Smooth muscle cell (in vitro differentiated cells): ENCODE measurements around the gene BACE1. TPM values are rescaled to one million over a fixed set of nuclear protein-coding genes. Genes with fewer than 3 reads are reported as not detected.

Experiments
- DNase-seq: peaks from one replicate; lab custom pipeline; 2025; ENCODE audit not compliant: unreplicated experiment; lab: John Stamatoyannopoulos, UW
- H2AFZ ChIP-seq: fragments of 200-600 bp; sonication (generic); 2 replicates; pipeline ENCODE4 v1.6.0; 2016; ENCODE audit warnings: antibody characterized with exemption, low read depth, mild to moderate bottlenecking
- H3F3A ChIP-seq: fragments of 200-600 bp; sonication (generic); 2 replicates; pipeline ENCODE4 v1.6.0; 2017; ENCODE audit warnings: antibody characterized with exemption, low read depth
- H3K27ac ChIP-seq: fragments of 200-600 bp; sonication (generic); 2 replicates; pipeline ENCODE4 v1.5.1; 2016; ENCODE audit warnings: low read depth, mild to moderate bottlenecking
- H3K27me3 ChIP-seq: fragments of 200-600 bp; sonication (generic); 2 replicates; pipeline ENCODE4 v1.6.1; 2016; ENCODE audit warnings: low read depth, mild to moderate bottlenecking
- H3K36me3 ChIP-seq: fragments of 200-600 bp; sonication (generic); 2 replicates; pipeline ENCODE4 v1.5.1; 2016; ENCODE audit warnings: low read depth
- H3K4me1 ChIP-seq: fragments of 200-600 bp; sonication (generic); 2 replicates; pipeline ENCODE4 v1.5.1; 2016; ENCODE audit warnings: low read depth
- H3K4me2 ChIP-seq: fragments of 200-600 bp; sonication (generic); 2 replicates; pipeline ENCODE4 v1.6.0; 2016; ENCODE audit warnings: mild to moderate bottlenecking
- H3K4me3 ChIP-seq: fragments of 200-600 bp; sonication (generic); 2 replicates; pipeline ENCODE4 v1.5.1; 2016; ENCODE audit warnings: mild to moderate bottlenecking
- H3K79me2 ChIP-seq: fragments of 200-600 bp; sonication (generic); 2 replicates; pipeline ENCODE4 v1.6.0; 2016; ENCODE audit warnings: low read depth, mild to moderate bottlenecking
- H3K9ac ChIP-seq: fragments of 200-600 bp; sonication (generic); 2 replicates; pipeline ENCODE4 v1.6.0; 2016; ENCODE audit warnings: low read depth
- H3K9me3 ChIP-seq: fragments of 200-600 bp; sonication (generic); replicated peaks from 2 replicates; pipeline ENCODE4 v1.5.1; 2016; ENCODE audit warnings: low read depth
- H4K20me1 ChIP-seq: fragments of 200-600 bp; sonication (generic); 2 replicates; pipeline ENCODE4 v1.6.0; 2016; ENCODE audit warnings: low read depth
- WGBS: methylation state at CpG from one replicate; pipeline ENCODE4 v1.1.7; 2016; ENCODE audit warnings: low lambda C conversion rate; 5-methylcytosine and 5-hydroxymethylcytosine counted together
- polyA plus RNA-seq: library from polyadenylated mRNA; unstranded; fragments of >200 nt; fragmentation: Nextera tagmentation; extraction: Ambion mirVana; gene quantifications from 2 replicates; pipeline ENCODE4 v1.2.1, GENCODE V29; 2016
- small RNA-seq: library from RNA; depleted of rRNA; stranded (forward); fragments of <200 nt; gene quantifications from one replicate; pipeline ENCODE3, GENCODE V24; 2014
- total RNA-seq: library from RNA; depleted of rRNA; stranded (reverse); fragments of >200 nt; gene quantifications from 2 replicates; pipeline ENCODE4 v1.2.3, GENCODE V29; 2014
- TF ChIP-seq, protein P1 (sequence below): fragments of 200-600 bp; sonication (generic); IDR thresholded peaks from 2 replicates; pipeline ENCODE4 v1.5.1; 2017; ENCODE audit warnings: borderline replicate concordance, mild to moderate bottlenecking, antibody characterized with exemption; ENCODE audit not compliant: insufficient read depth, poor library complexity, severe bottlenecking

The BACE1 gene
- total and polyA plus RNA-seq, 2 experiments from 2014 or later, result 17.5 to 32.4 TPM

DNA sequence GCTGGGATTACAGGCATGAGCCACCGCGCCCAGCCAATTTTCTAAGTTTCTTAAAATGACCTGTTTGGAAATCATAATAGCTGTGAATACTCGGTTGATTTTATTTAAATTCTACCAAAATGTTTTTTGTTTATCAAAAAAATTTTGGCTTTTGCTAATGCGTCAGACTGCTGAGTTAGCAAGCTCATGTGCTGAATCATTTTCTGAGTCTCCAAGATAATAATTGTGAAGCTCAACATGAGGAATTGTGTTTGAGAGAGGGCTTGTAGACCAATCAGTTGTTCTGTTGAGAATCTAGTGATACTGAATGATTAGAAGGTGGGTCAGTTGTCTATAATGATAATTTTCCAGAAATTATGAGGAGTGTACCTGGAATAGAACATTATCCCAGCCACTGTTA is 67.7 kb downstream of the BACE1 start:
- Histone ChIP-seq H3K9me3 (no peaks in the 10 kb centered on the region), H3K9ac (no peak overlapping the region), H4K20me1 (no peaks in the 10 kb centered on the region), H3K27ac (no peak overlapping the region), H3K4me3 (no peak overlapping the region), H2AFZ (no peak overlapping the region), H3K27me3 (no peaks in the 10 kb centered on the region), H3F3A (no peaks in the 10 kb centered on the region), H3K79me2 (no peaks in the 10 kb centered on the region), H3K4me2 (no peak overlapping the region), H3K4me1 (no peaks in the 10 kb centered on the region), H3K36me3 (no peaks in the 10 kb centered on the region)
- TF ChIP-seq, protein P1, sequence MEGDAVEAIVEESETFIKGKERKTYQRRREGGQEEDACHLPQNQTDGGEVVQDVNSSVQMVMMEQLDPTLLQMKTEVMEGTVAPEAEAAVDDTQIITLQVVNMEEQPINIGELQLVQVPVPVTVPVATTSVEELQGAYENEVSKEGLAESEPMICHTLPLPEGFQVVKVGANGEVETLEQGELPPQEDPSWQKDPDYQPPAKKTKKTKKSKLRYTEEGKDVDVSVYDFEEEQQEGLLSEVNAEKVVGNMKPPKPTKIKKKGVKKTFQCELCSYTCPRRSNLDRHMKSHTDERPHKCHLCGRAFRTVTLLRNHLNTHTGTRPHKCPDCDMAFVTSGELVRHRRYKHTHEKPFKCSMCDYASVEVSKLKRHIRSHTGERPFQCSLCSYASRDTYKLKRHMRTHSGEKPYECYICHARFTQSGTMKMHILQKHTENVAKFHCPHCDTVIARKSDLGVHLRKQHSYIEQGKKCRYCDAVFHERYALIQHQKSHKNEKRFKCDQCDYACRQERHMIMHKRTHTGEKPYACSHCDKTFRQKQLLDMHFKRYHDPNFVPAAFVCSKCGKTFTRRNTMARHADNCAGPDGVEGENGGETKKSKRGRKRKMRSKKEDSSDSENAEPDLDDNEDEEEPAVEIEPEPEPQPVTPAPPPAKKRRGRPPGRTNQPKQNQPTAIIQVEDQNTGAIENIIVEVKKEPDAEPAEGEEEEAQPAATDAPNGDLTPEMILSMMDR, result no peak
- WGBS, result 96% methylated on average over 4 of the region's 4 CpGs
- DNase-seq, result no peak

DNA sequence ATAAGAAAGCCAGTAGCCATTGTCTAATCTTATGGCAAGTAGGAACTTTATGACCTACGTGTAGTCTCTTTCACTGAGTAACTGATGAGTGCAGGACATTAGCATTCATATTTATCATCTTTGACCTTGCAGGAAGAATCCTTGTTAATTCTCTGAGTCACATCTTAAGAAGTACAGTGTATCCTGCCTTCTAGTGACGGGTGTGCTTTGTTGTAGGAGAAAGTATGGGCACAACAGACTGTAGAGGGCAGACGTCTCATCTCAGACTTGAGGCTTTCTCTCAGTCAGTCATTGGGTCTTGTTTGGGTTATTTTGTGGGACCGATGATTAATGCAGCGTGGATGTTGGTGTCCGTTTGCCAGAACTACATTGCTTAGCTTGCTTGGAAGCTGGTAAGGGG is 76.8 kb downstream of the BACE1 start:
- no peaks in the 10 kb centered on the region for H3K4me1 ChIP-seq
- peaks cover 5% of the 10 kb centered on the region for H3K79me2 ChIP-seq
- peaks cover 11% of the 10 kb centered on the region for H3F3A ChIP-seq
- H3K4me3 ChIP-seq, result no peak overlapping the region
- peaks cover 7% of the 10 kb centered on the region for H3K36me3 ChIP-seq
- H4K20me1 ChIP-seq, result no peaks in the 10 kb centered on the region
- H2AFZ ChIP-seq, result no peak overlapping the region
- H3K27ac ChIP-seq, result peak overlapping the region; percentile 97
- TF ChIP-seq, protein P1, result peak; percentile 23
- H3K4me2 ChIP-seq, result peak overlapping the region; percentile 54
- no peak for DNase-seq
- WGBS, result 27% methylated on average over 6 of the region's 6 CpGs
- H3K27me3 ChIP-seq, result no peaks in the 10 kb centered on the region
- H3K9me3 ChIP-seq, result no peaks in the 10 kb centered on the region
- peak overlapping the region; percentile 75 for H3K9ac ChIP-seq

DNA sequence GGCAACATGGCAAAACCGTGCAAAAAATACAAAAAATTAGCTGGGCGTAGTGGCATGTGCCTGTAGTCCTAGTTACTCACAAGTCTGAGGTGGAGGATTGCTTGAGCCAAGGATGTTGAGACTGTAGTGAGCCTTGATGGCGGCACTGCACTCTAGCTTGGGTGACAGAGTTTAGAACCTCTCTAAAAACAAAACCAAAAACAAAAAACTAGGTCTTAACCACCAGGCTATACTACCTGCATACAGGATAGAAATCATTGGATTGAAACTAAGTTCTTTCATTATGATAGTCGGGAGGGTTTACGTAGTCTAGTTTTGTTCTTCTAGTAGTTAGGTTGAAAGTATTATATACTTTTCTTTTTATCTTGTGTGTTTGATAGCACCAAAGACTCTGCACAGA is 77.8 kb downstream of the BACE1 start:
- TF ChIP-seq, protein P1, result no peak
- 97% methylated on average over 5 of the region's 5 CpGs for WGBS

More for the DNA sequence above, 77.8 kb downstream of the BACE1 start:
- Histone ChIP-seq H3F3A (peaks cover 11% of the 10 kb centered on the region), H3K4me3 (no peak overlapping the region), H2AFZ (no peak overlapping the region), H4K20me1 (no peaks in the 10 kb centered on the region), H3K36me3 (peaks cover 7% of the 10 kb centered on the region), H3K27me3 (no peaks in the 10 kb centered on the region), H3K27ac (peak overlapping the region; percentile 97), H3K9me3 (no peaks in the 10 kb centered on the region), H3K4me1 (peaks cover 3% of the 10 kb centered on the region), H3K4me2 (no peak overlapping the region), H3K9ac (no peak overlapping the region), H3K79me2 (peaks cover 13% of the 10 kb centered on the region)
- no peak for DNase-seq

Small RNA genes lying within 50 kb of the gene (small RNA-seq; reads per million reads assigned to genes)
- not detected for gene RF00564

Other genes with a start within 250 kb of the BACE1 start
- gene SIK3, start 217.8 kb downstream of the BACE1 start, total RNA-seq, result 8.7 and 11.9 TPM in 2 replicates
- gene SIK3, start 217.8 kb downstream of the BACE1 start, polyA plus RNA-seq, result 11.0 and 11.8 TPM in 2 replicates
- 140 and 146 TPM in 2 replicates for gene PAFAH1B2, start 172.0 kb downstream of the BACE1 start, total RNA-seq
- gene PAFAH1B2, start 172.0 kb downstream of the BACE1 start, polyA plus RNA-seq, result 30.7 and 42.9 TPM in 2 replicates
- gene SIDT2, start 137.5 kb downstream of the BACE1 start, total RNA-seq, result 24.7 and 35.0 TPM in 2 replicates
- gene SIDT2, start 137.5 kb downstream of the BACE1 start, polyA plus RNA-seq, result 11.6 and 21.2 TPM in 2 replicates
- gene TAGLN, start 116.9 kb downstream of the BACE1 start, total RNA-seq, result 1,972 and 2,130 TPM in 2 replicates
- 2,069 and 2,250 TPM in 2 replicates for gene TAGLN, start 116.9 kb downstream of the BACE1 start, polyA plus RNA-seq
- 20.8 and 36.4 TPM in 2 replicates for gene PCSK7, start 84.2 kb downstream of the BACE1 start, total RNA-seq
- 23.5 and 40.7 TPM in 2 replicates for gene PCSK7, start 84.2 kb downstream of the BACE1 start, polyA plus RNA-seq
- 12.6 and 15.8 TPM in 2 replicates for gene RNF214, start 83.6 kb downstream of the BACE1 start, total RNA-seq
- 10.9 and 17.3 TPM in 2 replicates for gene RNF214, start 83.6 kb downstream of the BACE1 start, polyA plus RNA-seq
- gene BACE1-AS, start 24.9 kb downstream of the BACE1 start, total RNA-seq, result 3.5 and 6.6 TPM in 2 replicates
- gene BACE1-AS, start 24.9 kb downstream of the BACE1 start, polyA plus RNA-seq, result 1.9 and 7.5 TPM in 2 replicates
- 11.2 and 14.9 TPM in 2 replicates for gene CEP164, start 11.6 kb upstream of the BACE1 start, total RNA-seq
- 30.7 and 36.3 TPM in 2 replicates for gene CEP164, start 11.6 kb upstream of the BACE1 start, polyA plus RNA-seq